HG02610 (cell line): Measurements from ENCODE around the gene EPO.
A peak's percentile ranks its signal among the peaks of the same experiment; 100 is the strongest.
"Not testable (repeated sequence)": the region's sequence is repeated elsewhere in the genome, so short reads cannot be mapped to it uniquely, and the experiment has no call there.

Experiments
- ATAC-seq: cut with Tn5 transposase; IDR thresholded peaks from one replicate; pipeline ENCODE4 v1.9.1; 2021; ENCODE audit warnings: mild to moderate bottlenecking, moderate library complexity; ENCODE audit not compliant: unreplicated experiment

The EPO gene

GRCh38 chr7:100701089-100701488, 19.2 kb upstream of the EPO start:
- ATAC-seq: not testable (repeated sequence)

DNA sequence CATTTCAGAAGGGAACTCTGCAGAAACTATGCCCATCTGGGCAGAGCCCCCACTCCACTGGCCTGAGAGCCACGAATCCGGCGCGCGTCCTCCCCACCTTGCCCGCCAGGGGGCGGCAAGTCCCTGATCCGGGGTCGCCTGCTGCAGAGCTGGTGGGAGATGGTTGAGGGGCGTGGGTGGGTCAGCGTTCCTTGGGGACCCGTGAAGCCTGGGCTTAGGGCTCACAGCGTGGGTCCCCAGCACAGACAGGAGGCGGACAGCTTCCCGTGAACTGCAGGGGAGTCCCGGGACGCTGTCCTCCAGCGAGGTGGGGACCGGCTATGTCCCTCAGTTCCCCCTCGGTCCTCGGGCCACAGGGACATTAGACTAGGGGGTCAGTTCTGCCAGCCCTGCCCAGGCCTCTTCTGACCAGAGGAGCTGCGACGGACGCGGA, 14.9 kb upstream of the EPO start:
- peak; percentile 57 for ATAC-seq

- ATAC-seq: peak; percentile 88
These were observed 14.3 kb upstream of the EPO start, which contains the start of gene POP7 for GRCh38 chr7:100705753-100706671. Gene POP7 (plus strand): TSS chr7:100706121. CDS start chr7:100706831, 710 bp downstream.

GRCh38 chr7:100706672-100707311, 13.5 kb upstream of the EPO start:
- no peak for ATAC-seq

- no peak for ATAC-seq
These were observed 11.9 kb upstream of the EPO start for GRCh38 chr7:100708395-100708794.

DNA sequence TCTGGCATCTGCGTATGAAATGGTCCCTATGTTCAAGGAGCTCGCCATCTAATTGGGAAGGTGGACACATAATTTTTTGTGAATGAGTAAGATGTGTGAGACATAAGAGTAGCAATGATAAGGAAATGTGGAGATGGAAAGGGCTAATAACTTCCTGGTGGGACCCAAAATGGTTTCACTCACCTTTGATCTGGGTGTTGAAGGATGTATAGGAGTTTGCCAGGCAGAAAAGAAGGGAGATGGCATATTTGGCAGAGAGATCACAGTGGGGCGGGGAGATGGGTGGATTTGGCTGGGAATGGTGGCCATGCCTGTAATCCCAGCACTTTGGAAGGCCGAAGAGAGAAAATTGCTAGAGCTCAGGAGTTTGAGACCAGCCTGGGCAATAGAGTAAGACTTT, 9.8 kb upstream of the EPO start:
- no peak for ATAC-seq

GRCh38 chr7:100711369-100711768, 8.9 kb upstream of the EPO start:
- no peak for ATAC-seq

DNA sequence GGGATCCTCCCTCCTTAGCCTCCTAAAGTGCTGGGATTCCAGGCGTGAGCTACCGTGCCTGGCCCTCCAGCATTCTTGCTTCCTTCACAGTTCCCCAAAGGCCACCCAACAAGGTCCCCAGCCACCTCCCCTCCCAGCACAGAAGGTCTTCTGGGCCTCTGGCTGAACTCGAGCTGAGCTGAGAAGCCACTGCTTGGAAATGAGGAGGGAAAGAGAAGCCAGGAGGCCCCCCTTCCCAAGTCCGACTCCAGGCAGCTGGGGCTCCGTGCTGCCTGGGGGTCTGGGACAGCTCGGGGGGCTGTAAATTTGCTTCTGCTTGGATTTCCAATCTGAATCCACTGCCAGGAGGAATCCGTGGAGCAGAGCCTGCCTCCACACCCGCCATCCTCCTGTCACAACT, 5.5 kb upstream of the EPO start:
- ATAC-seq: no peak

- ATAC-seq: not testable (repeated sequence)
These were observed 3.2 kb upstream of the EPO start for GRCh38 chr7:100717073-100717472.

- ATAC-seq: no peak
These were observed 567 bp upstream of the EPO start for GRCh38 chr7:100719523-100720278.

GRCh38 chr7:100720671-100721504, 620 bp downstream of the EPO start:
- ATAC-seq: no peak

GRCh38 chr7:100721505-100721812, 1.2 kb downstream of the EPO start:
- ATAC-seq: no peak

- no peak for ATAC-seq
These were observed 2.4 kb downstream of the EPO start for GRCh38 chr7:100722480-100723212.

GRCh38 chr7:100723732-100724275, 3.5 kb downstream of the EPO start:
- ATAC-seq: no peak

DNA sequence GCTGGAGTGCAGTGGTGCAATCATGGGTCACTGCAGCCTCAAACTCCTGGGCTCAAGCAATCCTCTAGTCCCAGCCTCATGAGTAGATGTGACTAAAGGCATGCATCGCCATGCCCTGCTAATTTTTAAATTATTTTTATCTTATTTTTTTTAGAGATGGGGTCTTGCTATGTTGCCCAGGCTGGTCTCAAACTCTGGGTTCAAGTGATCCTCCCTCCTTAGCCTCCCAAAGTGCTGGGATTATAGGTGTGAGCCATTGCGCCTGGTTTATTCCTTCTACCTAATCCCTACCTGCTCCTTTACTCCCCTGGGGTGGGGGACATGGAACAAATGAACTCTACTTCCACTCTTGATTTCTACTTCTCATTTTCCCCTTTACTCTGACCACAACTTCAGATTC, 4.1 kb downstream of the EPO start:
- ATAC-seq: not testable (repeated sequence)

GRCh38 chr7:100726996-100727761, 6.9 kb downstream of the EPO start:
- ATAC-seq: no peak

DNA sequence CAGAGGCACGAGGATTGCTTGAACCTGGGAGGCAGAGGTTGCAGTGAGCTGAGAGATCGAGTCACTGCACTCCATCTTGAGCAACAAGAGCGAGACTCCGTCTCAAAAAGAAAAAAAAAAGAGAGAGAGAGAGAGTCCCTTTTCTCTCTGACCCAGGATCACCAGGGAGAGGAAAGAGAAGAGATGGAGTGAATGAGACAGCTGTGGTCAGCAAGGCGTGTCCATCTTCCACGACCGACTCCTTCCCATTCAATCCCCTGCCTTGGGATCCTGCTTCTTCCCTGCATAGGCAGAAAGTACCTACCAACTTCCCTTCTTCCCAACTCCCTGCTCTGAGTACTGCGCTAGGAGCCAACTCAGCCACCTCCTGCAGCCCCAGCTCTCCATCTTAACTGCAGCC, 7.9 kb downstream of the EPO start:
- ATAC-seq: no peak

- ATAC-seq: no peak
These were observed 10.0 kb downstream of the EPO start for GRCh38 chr7:100730136-100730800.
